Activated T-helper 17 cell treated with anti-CD3 and anti-CD28 coated beads, Interleukin-2, amount 50 U/mL, for 72 hours (primary cell): Measurements from ENCODE around the gene MPEG1. TPM values are rescaled to one million over a fixed set of nuclear protein-coding genes. Genes with fewer than 3 reads are reported as not detected.

Source experiments
- ATAC-seq: fragments of 150-1000 bp; cut with Tn5 transposase; replicated peaks from 2 replicates; pipeline ENCODE4 v1.10.0; 2021; ENCODE audit warnings: mild to moderate bottlenecking, moderate library complexity
- H3K27ac Mint-ChIP-seq: one replicate; pipeline ENCODE4 v1.8.0; 2022; ENCODE audit warnings: mixed read lengths
- H3K27me3 Mint-ChIP-seq: one replicate; pipeline ENCODE4 v1.8.0; 2022; ENCODE audit warnings: mixed read lengths
- H3K36me3 Mint-ChIP-seq: one replicate; pipeline ENCODE4 v1.8.0; 2022; ENCODE audit warnings: low read depth, mild to moderate bottlenecking, mixed read lengths
- H3K4me1 Mint-ChIP-seq: one replicate; pipeline ENCODE4 v1.8.0; 2022; ENCODE audit warnings: mixed read lengths
- H3K4me3 Mint-ChIP-seq: one replicate; pipeline ENCODE4 v1.8.0; 2022; ENCODE audit warnings: mild to moderate bottlenecking, mixed read lengths
- H3K9me3 Mint-ChIP-seq: one replicate; pipeline ENCODE4 v1.8.0; 2022; ENCODE audit warnings: mixed read lengths
- total RNA-seq, 2 donors: library from RNA; stranded (reverse); gene quantifications; one replicate each; pipeline ENCODE4 v1.2.3, GENCODE V29; 2022

MPEG1 gene
- total RNA-seq, 2 donors from 2014 or later = 0.08 TPM; not detected in 1

DNA sequence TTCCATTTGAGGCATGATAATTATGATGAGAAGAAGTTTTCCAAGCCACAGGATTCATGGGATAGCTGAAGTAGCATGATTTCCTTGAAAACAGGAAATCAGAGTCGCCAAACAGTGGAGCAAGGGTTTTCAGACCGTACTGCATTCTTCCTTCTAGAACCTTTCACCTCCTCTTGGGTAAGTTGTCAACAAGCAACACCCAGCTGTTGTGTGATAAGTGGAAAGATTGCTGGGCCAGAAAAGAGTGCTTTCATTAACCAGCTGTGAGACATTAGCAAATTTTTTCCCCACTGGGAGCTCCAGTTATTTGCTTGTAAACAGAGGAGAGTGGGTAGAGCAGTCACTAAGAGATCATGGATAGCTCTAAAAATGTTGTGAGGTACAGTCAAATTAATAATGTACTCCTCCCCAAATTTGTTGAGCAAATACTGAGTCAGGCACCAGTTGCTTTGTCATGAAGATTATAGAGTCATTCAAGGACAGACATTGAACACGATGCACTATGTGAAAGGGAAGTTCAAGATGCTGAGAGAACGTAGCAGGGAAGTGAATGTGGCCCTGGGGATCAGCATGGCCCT lies 11.7 kb upstream of the MPEG1 start:
- Mint-ChIP-seq H3K27ac (peak overlapping the region; percentile 14), H3K9me3 (no peaks in the 10 kb centered on the region), H3K4me1 (peaks cover 12% of the 10 kb centered on the region), H3K36me3 (no peaks in the 10 kb centered on the region), H3K4me3 (no peak overlapping the region), H3K27me3 (peaks cover 6% of the 10 kb centered on the region)
- peak; percentile 78 for ATAC-seq

DNA sequence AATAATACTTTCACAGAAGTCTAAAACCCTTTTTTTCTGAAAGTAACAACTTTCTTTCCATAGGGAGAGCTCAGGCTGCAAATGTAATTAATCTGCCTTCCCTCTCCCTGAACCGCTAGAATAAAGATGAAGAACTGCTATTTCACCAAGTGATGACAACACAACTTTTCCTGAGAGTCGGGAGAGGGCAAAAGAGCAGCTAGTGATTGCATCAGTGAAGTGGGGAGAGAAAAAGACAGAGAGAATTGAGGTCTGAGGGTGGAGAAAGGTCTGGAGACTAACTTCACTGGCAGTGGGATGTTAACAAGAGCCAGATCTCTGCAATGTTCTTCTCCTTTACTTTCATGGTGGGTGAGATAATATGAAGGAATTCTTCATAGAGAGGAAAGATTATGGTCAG lies 10.9 kb upstream of the MPEG1 start:
- H3K27me3 Mint-ChIP-seq = peaks cover 6% of the 10 kb centered on the region
- no peaks in the 10 kb centered on the region for H3K9me3 Mint-ChIP-seq
- H3K27ac Mint-ChIP-seq = no peak overlapping the region
- no peaks in the 10 kb centered on the region for H3K36me3 Mint-ChIP-seq
- no peak overlapping the region for H3K4me3 Mint-ChIP-seq
- no peak for ATAC-seq
- H3K4me1 Mint-ChIP-seq = peaks cover 12% of the 10 kb centered on the region

DNA sequence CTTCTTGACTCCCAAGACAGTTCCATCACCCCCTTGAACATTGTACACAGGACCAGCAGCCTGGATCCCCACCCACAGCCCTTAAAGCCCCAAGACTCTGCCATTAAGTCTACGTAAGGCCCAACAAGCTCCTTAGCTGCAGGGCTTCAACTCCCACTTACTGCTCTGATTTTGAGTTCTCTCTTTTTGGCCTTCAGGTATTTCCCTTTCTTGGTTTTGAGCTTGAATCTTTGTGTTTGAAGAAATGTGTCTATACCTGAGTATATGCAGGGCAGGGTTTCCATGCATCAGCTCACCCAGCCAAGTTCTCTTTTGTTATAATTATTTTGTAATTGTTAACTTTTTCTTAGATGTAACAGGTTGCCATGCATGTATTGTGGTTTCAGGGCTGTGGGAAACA lies 10.4 kb upstream of the MPEG1 start:
- H3K36me3 Mint-ChIP-seq = no peaks in the 10 kb centered on the region
- H3K27me3 Mint-ChIP-seq = peaks cover 6% of the 10 kb centered on the region
- no peaks in the 10 kb centered on the region for H3K9me3 Mint-ChIP-seq
- H3K27ac Mint-ChIP-seq = no peak overlapping the region
- no peak for ATAC-seq
- peaks cover 12% of the 10 kb centered on the region for H3K4me1 Mint-ChIP-seq
- H3K4me3 Mint-ChIP-seq = no peak overlapping the region

- Mint-ChIP-seq H3K4me3 (no peak overlapping the region), H3K27ac (no peak overlapping the region), H3K4me1 (peaks cover 12% of the 10 kb centered on the region)
Observed at GRCh38 chr11:59222464-59223060, 9.8 kb upstream of the MPEG1 start.

GRCh38 chr11:59221441-59221840 lies 8.7 kb upstream of the MPEG1 start:
- Mint-ChIP-seq H3K4me1 (peaks cover 16% of the 10 kb centered on the region), H3K9me3 (no peaks in the 10 kb centered on the region), H3K27ac (no peak overlapping the region), H3K4me3 (no peak overlapping the region), H3K27me3 (peaks cover 6% of the 10 kb centered on the region), H3K36me3 (no peaks in the 10 kb centered on the region)
- no peak for ATAC-seq

More at GRCh38 chr11:59222464-59223060, 9.8 kb upstream of the MPEG1 start:
- peaks cover 6% of the 10 kb centered on the region for H3K27me3 Mint-ChIP-seq
- H3K36me3 Mint-ChIP-seq = no peaks in the 10 kb centered on the region
- ATAC-seq = no peak
- no peaks in the 10 kb centered on the region for H3K9me3 Mint-ChIP-seq

GRCh38 chr11:59219836-59220235 lies 7.1 kb upstream of the MPEG1 start:
- Mint-ChIP-seq H3K27me3 (peaks cover 2% of the 10 kb centered on the region), H3K27ac (no peak overlapping the region), H3K36me3 (no peaks in the 10 kb centered on the region), H3K4me3 (no peak overlapping the region), H3K9me3 (no peaks in the 10 kb centered on the region), H3K4me1 (peaks cover 11% of the 10 kb centered on the region)
- ATAC-seq = no peak

DNA sequence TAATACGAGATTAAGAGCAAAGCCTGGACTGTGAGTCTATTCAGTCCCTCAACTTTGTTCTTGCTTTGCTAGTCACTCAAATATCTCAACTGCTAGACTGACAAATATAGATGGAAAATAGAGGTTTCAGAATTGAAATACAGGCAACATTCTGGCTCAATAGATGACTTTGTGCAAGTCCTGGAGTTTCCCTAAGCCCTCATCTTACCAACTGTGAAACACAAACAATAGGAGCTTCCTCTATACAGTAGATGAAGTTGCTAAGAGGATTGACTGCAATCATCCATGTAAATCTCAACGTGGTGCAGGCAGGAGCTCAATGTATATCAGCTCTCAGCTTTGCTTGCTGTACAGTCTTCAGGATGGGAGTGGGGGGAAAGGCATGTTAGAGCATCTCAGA lies 6.2 kb upstream of the MPEG1 start:
- no peak overlapping the region for H3K27ac Mint-ChIP-seq
- no peaks in the 10 kb centered on the region for H3K9me3 Mint-ChIP-seq
- no peaks in the 10 kb centered on the region for H3K27me3 Mint-ChIP-seq
- H3K4me3 Mint-ChIP-seq = no peak overlapping the region
- no peak for ATAC-seq
- H3K4me1 Mint-ChIP-seq = peaks cover 4% of the 10 kb centered on the region
- no peaks in the 10 kb centered on the region for H3K36me3 Mint-ChIP-seq

- Mint-ChIP-seq H3K4me1 (peaks cover 4% of the 10 kb centered on the region), H3K36me3 (no peaks in the 10 kb centered on the region), H3K4me3 (no peak overlapping the region), H3K27me3 (no peaks in the 10 kb centered on the region), H3K27ac (no peak overlapping the region), H3K9me3 (no peaks in the 10 kb centered on the region)
- no peak for ATAC-seq
Observed at GRCh38 chr11:59218319-59218718, 5.6 kb upstream of the MPEG1 start.

DNA sequence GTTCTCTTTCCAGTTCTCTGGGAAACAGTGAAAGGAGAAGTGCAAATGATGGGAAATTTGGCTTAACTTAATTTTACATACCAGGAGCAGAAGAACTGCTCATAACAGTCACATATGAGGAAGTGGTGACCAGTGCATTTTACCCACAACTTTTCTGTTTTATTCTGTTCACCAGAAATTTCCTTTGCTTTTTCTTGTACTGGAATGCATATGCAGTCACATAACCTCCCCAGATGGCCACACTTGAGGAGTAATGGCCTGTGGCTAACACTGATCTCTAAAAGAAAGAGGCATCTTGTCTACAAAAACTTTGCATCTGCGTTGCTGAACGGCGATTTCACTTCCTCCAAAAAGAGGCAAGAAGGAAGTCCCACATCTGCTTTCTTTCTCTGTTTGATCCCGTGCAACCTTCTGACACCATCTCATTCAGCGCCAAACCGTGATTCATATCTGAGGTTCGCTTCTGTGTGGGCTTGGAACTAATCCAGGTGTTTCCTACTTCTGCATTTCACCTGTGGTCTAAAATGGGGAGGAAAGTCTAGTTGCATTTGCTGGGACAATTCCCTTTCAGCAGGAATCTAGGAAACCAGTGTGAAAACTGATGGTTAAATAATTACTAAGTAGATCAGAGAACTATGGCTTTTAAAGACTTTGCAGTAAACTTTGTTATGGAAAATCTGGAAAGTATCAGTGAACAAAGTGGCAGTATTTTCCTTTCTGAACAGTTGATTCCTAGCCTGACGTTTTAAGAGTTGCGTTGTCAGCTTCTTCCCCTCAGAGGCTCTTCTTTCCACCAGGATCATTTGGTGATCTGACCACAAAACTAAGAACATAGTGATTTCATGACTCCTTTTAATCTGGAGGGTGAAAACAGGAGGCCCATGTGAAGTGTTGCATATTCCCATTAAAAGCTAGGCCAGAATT lies 4.2 kb upstream of the MPEG1 start:
- H3K9me3 Mint-ChIP-seq = no peaks in the 10 kb centered on the region
- H3K27ac Mint-ChIP-seq = no peak overlapping the region
- peak; percentile 70 for ATAC-seq
- H3K4me1 Mint-ChIP-seq = peaks cover 4% of the 10 kb centered on the region
- no peaks in the 10 kb centered on the region for H3K27me3 Mint-ChIP-seq
- no peaks in the 10 kb centered on the region for H3K36me3 Mint-ChIP-seq
- no peak overlapping the region for H3K4me3 Mint-ChIP-seq

DNA sequence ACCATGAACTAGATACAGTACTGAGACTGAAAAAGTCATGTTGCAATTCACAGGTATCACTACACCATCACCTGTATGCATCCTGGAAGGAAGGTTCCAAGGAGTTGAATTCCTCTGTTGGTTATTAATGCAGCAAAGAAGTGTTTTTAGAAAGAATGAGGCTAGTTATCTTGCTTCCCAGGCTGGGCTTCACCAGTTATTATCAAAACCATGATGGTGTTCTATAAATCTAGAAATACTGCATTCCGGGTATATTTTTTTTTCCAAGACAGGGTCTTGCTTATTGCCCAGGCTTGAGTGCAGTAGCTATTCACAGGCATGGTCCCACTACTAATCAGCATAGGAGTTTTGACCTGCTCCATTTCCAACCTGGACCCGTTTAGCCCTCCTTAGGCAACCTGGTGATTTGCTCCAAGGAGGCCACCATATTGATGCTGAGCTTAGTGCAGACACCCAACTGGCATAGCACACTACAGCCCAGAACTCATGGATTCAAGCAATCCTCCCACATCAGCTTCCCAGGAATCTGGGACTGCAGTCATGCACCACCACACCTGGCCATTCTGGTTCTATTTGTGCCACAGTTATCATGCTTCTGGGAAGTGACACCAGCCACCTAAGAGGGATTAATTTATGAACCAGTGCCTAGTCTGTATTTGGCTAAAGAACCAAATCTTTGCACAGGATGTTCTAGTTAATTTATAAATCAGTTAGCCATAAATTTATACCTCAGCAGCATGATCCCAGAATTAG lies 1.6 kb upstream of the MPEG1 start:
- H3K36me3 Mint-ChIP-seq = no peaks in the 10 kb centered on the region
- H3K9me3 Mint-ChIP-seq = no peaks in the 10 kb centered on the region
- peaks cover 7% of the 10 kb centered on the region for H3K27me3 Mint-ChIP-seq
- peaks cover 7% of the 10 kb centered on the region for H3K4me1 Mint-ChIP-seq
- no peak overlapping the region for H3K27ac Mint-ChIP-seq
- no peak for ATAC-seq
- H3K4me3 Mint-ChIP-seq = no peak overlapping the region

DNA sequence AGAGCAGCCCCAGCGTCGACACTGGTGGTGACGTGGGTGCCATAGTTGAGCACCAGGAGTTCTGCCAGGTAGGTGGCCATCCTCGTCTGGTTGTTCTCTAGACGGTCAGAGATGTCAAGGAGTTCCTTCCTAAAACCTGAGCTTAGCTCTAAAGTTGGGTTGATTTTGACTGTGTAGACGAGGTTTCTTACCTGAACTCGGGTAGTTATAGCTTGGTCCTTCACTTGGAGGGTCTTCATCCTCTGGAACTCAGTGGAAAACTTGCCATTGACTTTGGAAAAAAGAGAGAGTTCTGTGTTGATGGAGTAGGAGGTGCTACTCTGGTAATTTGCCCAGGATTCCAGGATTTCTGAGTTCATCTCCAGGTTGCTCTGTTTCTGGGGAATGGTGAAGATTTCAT lies 505 bp downstream of the MPEG1 start:
- no peaks in the 10 kb centered on the region for H3K9me3 Mint-ChIP-seq
- H3K27ac Mint-ChIP-seq = no peak overlapping the region
- no peak for ATAC-seq
- H3K4me1 Mint-ChIP-seq = peaks cover 27% of the 10 kb centered on the region
- H3K36me3 Mint-ChIP-seq = no peaks in the 10 kb centered on the region
- peaks cover 7% of the 10 kb centered on the region for H3K27me3 Mint-ChIP-seq
- no peak overlapping the region for H3K4me3 Mint-ChIP-seq

DNA sequence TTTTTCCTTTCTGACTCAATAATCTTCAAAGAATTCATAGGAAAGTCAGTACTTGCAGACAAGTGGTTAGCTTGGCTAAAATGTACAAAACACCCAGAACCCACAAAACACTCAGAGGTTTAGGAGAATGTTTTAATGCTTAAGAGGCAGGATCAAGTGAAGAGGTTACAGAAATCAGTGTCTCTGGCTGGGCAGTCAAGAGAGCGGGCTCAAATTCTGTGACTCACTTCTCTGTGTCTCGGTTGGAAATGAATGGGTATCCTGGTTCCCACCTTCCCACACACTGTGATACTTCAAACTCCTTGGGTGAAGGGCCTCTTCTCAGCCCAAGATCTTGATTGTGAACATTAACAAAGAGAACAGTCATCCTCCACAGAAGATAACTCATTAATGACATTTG lies 3.8 kb downstream of the MPEG1 start:
- ATAC-seq = peak; percentile 81
- Mint-ChIP-seq H3K4me3 (peak overlapping the region; percentile 68), H3K9me3 (no peaks in the 10 kb centered on the region)

GRCh38 chr11:59207988-59208451 lies 4.7 kb downstream of the MPEG1 start:
- H3K4me1 Mint-ChIP-seq = peaks cover 29% of the 10 kb centered on the region
- H3K27me3 Mint-ChIP-seq = peaks cover 7% of the 10 kb centered on the region
- H3K27ac Mint-ChIP-seq = peak overlapping the region; percentile 71
- peak overlapping the region; percentile 68 for H3K4me3 Mint-ChIP-seq
- no peaks in the 10 kb centered on the region for H3K36me3 Mint-ChIP-seq
- no peaks in the 10 kb centered on the region for H3K9me3 Mint-ChIP-seq
- ATAC-seq = peak; percentile 83

More for the DNA sequence above, 3.8 kb downstream of the MPEG1 start:
- H3K4me1 Mint-ChIP-seq = peaks cover 29% of the 10 kb centered on the region
- no peaks in the 10 kb centered on the region for H3K36me3 Mint-ChIP-seq
- H3K27me3 Mint-ChIP-seq = peaks cover 7% of the 10 kb centered on the region
- H3K27ac Mint-ChIP-seq = peak overlapping the region; percentile 71

GRCh38 chr11:59206635-59207034 lies 6.1 kb downstream of the MPEG1 start:
- H3K4me3 Mint-ChIP-seq = peak overlapping the region; percentile 68
- H3K27ac Mint-ChIP-seq = no peak overlapping the region
- peaks cover 29% of the 10 kb centered on the region for H3K4me1 Mint-ChIP-seq
- no peaks in the 10 kb centered on the region for H3K9me3 Mint-ChIP-seq
- H3K36me3 Mint-ChIP-seq = no peaks in the 10 kb centered on the region
- no peak for ATAC-seq
- peaks cover 6% of the 10 kb centered on the region for H3K27me3 Mint-ChIP-seq
